RWPE2 (cell line): Measurements from ENCODE around the gene C1QTNF5.

Experiments
- ATAC-seq: fragments of 200-7000 bp; cut with Tn5 transposase; 3 replicates; pipeline ENCODE4 v1.9.1; 2021; ENCODE audit warnings: low read depth
- DNase-seq: peaks from one replicate; pipeline ENCODE4 v3.0.0-alpha.2; 2020; ENCODE audit warnings: low spot score
- H3K27ac ChIP-seq: fragments of 450-650 bp; 2 replicates; pipeline ENCODE4 v1.5.1; 2017; ENCODE audit warnings: mild to moderate bottlenecking; ENCODE audit not compliant: poor library complexity, severe bottlenecking
- H3K27me3 ChIP-seq: fragments of 250-450 bp; sonication (Bioruptor Pico); 2 replicates; pipeline ENCODE4 v1.5.1; 2021; ENCODE audit warnings: mild to moderate bottlenecking, moderate library complexity; ENCODE audit not compliant: insufficient read depth, poor library complexity, severe bottlenecking
- H3K36me3 ChIP-seq: fragments of 250-450 bp; sonication (Bioruptor Pico); 2 replicates; pipeline ENCODE4 v1.5.1; 2020; ENCODE audit warnings: low read depth, mild to moderate bottlenecking, moderate library complexity
- H3K4me1 ChIP-seq: fragments of 250-450 bp; sonication (Bioruptor Pico); 2 replicates; pipeline ENCODE4 v1.5.1; 2021; ENCODE audit warnings: mild to moderate bottlenecking, moderate library complexity; ENCODE audit not compliant: insufficient read depth, poor library complexity, severe bottlenecking
- H3K4me3 ChIP-seq: fragments of 250-450 bp; sonication (Bioruptor Pico); 2 replicates; pipeline ENCODE4 v1.5.1; 2021; ENCODE audit warnings: mild to moderate bottlenecking, moderate library complexity; ENCODE audit not compliant: severe bottlenecking
- H3K9me3 ChIP-seq: fragments of 250-450 bp; sonication (Bioruptor Pico); 2 replicates; pipeline ENCODE4 v1.5.1; 2021; ENCODE audit warnings: mild to moderate bottlenecking, moderate library complexity; ENCODE audit not compliant: severe bottlenecking
- CTCF ChIP-seq: fragments of 450-650 bp; IDR thresholded peaks from one replicate; pipeline ENCODE4 v1.5.1; 2017; ENCODE audit warnings: mild to moderate bottlenecking, moderate library complexity; ENCODE audit not compliant: poor library complexity, severe bottlenecking

Gene C1QTNF5

GRCh38 chr11:119382101-119382500, 41.4 kb upstream of the C1QTNF5 start:
- DNase-seq = no peak
- TF ChIP-seq CTCF = no peak
- Histone ChIP-seq H3K27me3 (no peaks in the 10 kb centered on the region), H3K9me3 (no peaks in the 10 kb centered on the region), H3K4me1 (peaks cover 9% of the 10 kb centered on the region), H3K36me3 (no peaks in the 10 kb centered on the region), H3K27ac (no peak overlapping the region), H3K4me3 (peak overlapping the region; percentile 31)
- ATAC-seq = no peak

- peak; percentile 94 for TF ChIP-seq CTCF
- DNase-seq (peak; percentile 93), ATAC-seq (peak; percentile 90)
- no peaks in the 10 kb centered on the region for H3K36me3 ChIP-seq
- H3K27ac ChIP-seq = no peak within 1 kb of the TSS
- H3K4me1 ChIP-seq = peaks cover 16% of the 10 kb centered on the region
- peak within 1 kb of the TSS; percentile 31 for H3K4me3 ChIP-seq
- no peaks in the 10 kb centered on the region for H3K9me3 ChIP-seq
- no peaks in the 10 kb centered on the region for H3K27me3 ChIP-seq
Observed at GRCh38 chr11:119381181-119381988, 40.7 kb upstream of the C1QTNF5 start, which contains the start of gene USP2. Gene USP2 (minus strand): TSS chr11:119381690. CDS start chr11:119373480, 8,210 bp downstream.

- H3K9me3 ChIP-seq = no peaks in the 10 kb centered on the region
- H3K27me3 ChIP-seq = no peaks in the 10 kb centered on the region
- no peak for ATAC-seq
- peak overlapping the region; percentile 31 for H3K4me3 ChIP-seq
- TF ChIP-seq CTCF = no peak
- no peaks in the 10 kb centered on the region for H3K36me3 ChIP-seq
- no peak for DNase-seq
- peaks cover 22% of the 10 kb centered on the region for H3K4me1 ChIP-seq
- H3K27ac ChIP-seq = no peak overlapping the region
Observed at GRCh38 chr11:119380827-119381180, 40.1 kb upstream of the C1QTNF5 start.

GRCh38 chr11:119380160-119380826, 39.6 kb upstream of the C1QTNF5 start:
- Histone ChIP-seq H3K4me3 (no peak overlapping the region), H3K27ac (no peak overlapping the region), H3K36me3 (no peaks in the 10 kb centered on the region), H3K4me1 (peaks cover 26% of the 10 kb centered on the region), H3K27me3 (no peaks in the 10 kb centered on the region), H3K9me3 (no peaks in the 10 kb centered on the region)
- TF ChIP-seq CTCF = no peak
- ATAC-seq (no peak), DNase-seq (no peak)
